H9 (cell line): Measurements from ENCODE around the gene RGP1. TPM values are rescaled to one million over a fixed set of nuclear protein-coding genes. Genes with fewer than 3 reads are reported as not detected.

Experiments
- DNase-seq: peaks from one replicate; pipeline ENCODE4 v3.0.0-alpha.2; 2017
- H2AFZ ChIP-seq: one replicate; pipeline ENCODE4 v1.6.1; 2013; ENCODE audit warnings: mild to moderate bottlenecking, low read length, control low read depth, moderate library complexity
- H2AK5ac ChIP-seq: 2 replicates; pipeline ENCODE4 v1.6.1; 2013; ENCODE audit warnings: low read length, control low read depth, mixed read lengths; ENCODE audit not compliant: insufficient read length
- H2BK120ac ChIP-seq: one replicate; pipeline ENCODE4 v1.6.1; 2013; ENCODE audit warnings: low read depth, mild to moderate bottlenecking, low read length, control low read depth, inconsistent platforms; ENCODE audit not compliant: poor library complexity, severe bottlenecking
- H2BK12ac ChIP-seq: 2 replicates; pipeline ENCODE4 v1.6.1; 2013; ENCODE audit warnings: low read length, control low read depth, mixed read lengths, low read depth; ENCODE audit not compliant: insufficient read length
- H2BK15ac ChIP-seq: 2 replicates; pipeline ENCODE4 v1.6.1; 2013; ENCODE audit warnings: low read depth, low read length, control low read depth
- H2BK20ac ChIP-seq: one replicate; pipeline ENCODE4 v1.6.1; 2013; ENCODE audit warnings: low read depth, mild to moderate bottlenecking, low read length, control low read depth, inconsistent platforms; ENCODE audit not compliant: poor library complexity, severe bottlenecking
- H2BK5ac ChIP-seq: 2 replicates; pipeline ENCODE4 v1.6.1; 2013; ENCODE audit warnings: low read length, control low read depth, mixed read lengths; ENCODE audit not compliant: insufficient read length
- H3K14ac ChIP-seq: 2 replicates; pipeline ENCODE4 v1.6.1; 2013; ENCODE audit warnings: low read length, control low read depth; ENCODE audit not compliant: insufficient read depth
- H3K18ac ChIP-seq: 2 replicates; pipeline ENCODE4 v1.6.1; 2013; ENCODE audit warnings: low read depth, mild to moderate bottlenecking, mixed read lengths, low read length, control low read depth; ENCODE audit not compliant: insufficient read length
- H3K23ac ChIP-seq: 2 replicates; pipeline ENCODE4 v1.6.1; 2013; ENCODE audit warnings: low read length, control low read depth, mixed read lengths, low read depth; ENCODE audit not compliant: insufficient read length
- H3K23me2 ChIP-seq: 2 replicates; pipeline ENCODE4 v1.6.1; 2013; ENCODE audit warnings: low read depth, mild to moderate bottlenecking, mixed read lengths, low read length, control low read depth; ENCODE audit not compliant: insufficient read length, poor library complexity, severe bottlenecking
- H3K27ac ChIP-seq: 2 replicates; pipeline ENCODE4 v1.5.1; 2013; ENCODE audit warnings: low read length, control low read depth, mixed read lengths, low read depth; ENCODE audit not compliant: insufficient read length
- H3K27me3 ChIP-seq: 2 replicates; pipeline ENCODE4 v1.6.1; 2013; ENCODE audit warnings: low read length, control low read depth, inconsistent platforms; ENCODE audit not compliant: insufficient read depth
- H3K4ac ChIP-seq: 2 replicates; pipeline ENCODE4 v1.6.1; 2013; ENCODE audit warnings: low read depth, mild to moderate bottlenecking, control low read depth, inconsistent platforms, low read length, moderate library complexity
- H3K4me1 ChIP-seq: 2 replicates; pipeline ENCODE4 v1.6.1; 2013; ENCODE audit warnings: low read length, control low read depth, inconsistent platforms; ENCODE audit not compliant: insufficient read depth
- H3K4me2 ChIP-seq: 2 replicates; pipeline ENCODE4 v1.6.1; 2013; ENCODE audit warnings: low read length, control low read depth, mixed read lengths; ENCODE audit not compliant: insufficient read length, insufficient read depth
- H3K56ac ChIP-seq: 2 replicates; pipeline ENCODE4 v1.6.1; 2013; ENCODE audit warnings: low read depth, mild to moderate bottlenecking, mixed read lengths, low read length, control low read depth; ENCODE audit not compliant: insufficient read length
- H3K79me1 ChIP-seq: 2 replicates; pipeline ENCODE4 v1.6.1; 2013; ENCODE audit warnings: low read depth, mild to moderate bottlenecking, moderate library complexity, low read length, control low read depth, inconsistent platforms; ENCODE audit not compliant: insufficient read depth, poor library complexity, severe bottlenecking
- H3K79me2 ChIP-seq: 2 replicates; pipeline ENCODE4 v1.6.1; 2013; ENCODE audit warnings: low read length, control low read depth, inconsistent platforms; ENCODE audit not compliant: insufficient read depth
- H3K9ac ChIP-seq: 2 replicates; pipeline ENCODE4 v1.6.1; 2013; ENCODE audit warnings: low read length, control low read depth, mixed read lengths; ENCODE audit not compliant: insufficient read length; ENCODE audit errors: extremely low read depth
- H3K9me3 ChIP-seq: one replicate; pipeline ENCODE4 v1.6.1; 2013; ENCODE audit warnings: low read depth, low read length, inconsistent platforms; ENCODE audit not compliant: control insufficient read depth
- H3T11ph ChIP-seq: one replicate; pipeline ENCODE4 v1.6.1; 2013; ENCODE audit warnings: mild to moderate bottlenecking, low read length, control low read depth, inconsistent platforms
- H4K20me1 ChIP-seq: one replicate; pipeline ENCODE4 v1.6.1; 2013; ENCODE audit not compliant: control insufficient read depth, insufficient read length, insufficient read depth
- H4K5ac ChIP-seq: 2 replicates; pipeline ENCODE4 v1.6.1; 2013; ENCODE audit warnings: low read depth, mild to moderate bottlenecking, mixed read lengths, low read length, control low read depth; ENCODE audit not compliant: insufficient read length
- H4K8ac ChIP-seq: replicated peaks from 2 replicates; pipeline ENCODE4 v1.6.1; 2013; ENCODE audit warnings: low read length, control low read depth, mixed read lengths, low read depth; ENCODE audit not compliant: insufficient read length
- H4K91ac ChIP-seq: 2 replicates; pipeline ENCODE4 v1.6.1; 2013; ENCODE audit warnings: low read depth, mild to moderate bottlenecking, moderate library complexity, mixed read lengths, low read length, control low read depth; ENCODE audit not compliant: insufficient read length
- H3K27ac Mint-ChIP-seq, 3 experiments: 2 replicates in 2 of 3; 3 replicates in 1 of 3; pipeline ENCODE4 v1.8.0; 2020 to 2021; ENCODE audit warnings: mixed read lengths in 3 of 3, mild to moderate bottlenecking in 1 of 3, moderate library complexity in 1 of 3
- H3K27me3 Mint-ChIP-seq: 2 replicates; pipeline ENCODE4 v1.8.0; 2021; ENCODE audit warnings: low read depth, mild to moderate bottlenecking, moderate library complexity, mixed read lengths
- H3K36me3 Mint-ChIP-seq, 3 experiments: 2 replicates in 2 of 3; 3 replicates in 1 of 3; pipeline ENCODE4 v1.8.0; 2020 to 2021; ENCODE audit warnings: low read depth in 3 of 3, mixed read lengths in 3 of 3; ENCODE audit not compliant: insufficient read depth in 1 of 3
- H3K4me1 Mint-ChIP-seq, 2 experiments: 2 replicates each; pipeline ENCODE4 v1.8.0; 2020; ENCODE audit warnings: mixed read lengths in 2 of 2
- H3K4me3 Mint-ChIP-seq, 2 experiments: 2 replicates in 1 of 2; 3 replicates in 1 of 2; pipeline ENCODE4 v1.8.0; 2020 to 2021; ENCODE audit warnings: mild to moderate bottlenecking in 2 of 2, mixed read lengths in 2 of 2, moderate library complexity in 1 of 2
- H3K9me3 Mint-ChIP-seq, 2 experiments: 2 replicates in 1 of 2; 3 replicates in 1 of 2; pipeline ENCODE4 v1.8.0; 2020; ENCODE audit warnings: mild to moderate bottlenecking in 2 of 2, mixed read lengths in 2 of 2, moderate library complexity in 1 of 2
- total RNA-seq: library from RNA; stranded (reverse); gene quantifications from 2 replicates; pipeline ENCODE4 v1.2.1, GENCODE V29; 2021
- TF ChIP-seq, protein P1 (sequence below): fragments of 200-600 bp; sonication (generic); conservative IDR thresholded peaks from 3 replicates; pipeline ENCODE4 v1.8.0; 2021; ENCODE audit warnings: antibody characterized with exemption, mild to moderate bottlenecking

Gene RGP1
- total RNA-seq, 1 experiment from 2014 or later: 25.7 TPM

DNA sequence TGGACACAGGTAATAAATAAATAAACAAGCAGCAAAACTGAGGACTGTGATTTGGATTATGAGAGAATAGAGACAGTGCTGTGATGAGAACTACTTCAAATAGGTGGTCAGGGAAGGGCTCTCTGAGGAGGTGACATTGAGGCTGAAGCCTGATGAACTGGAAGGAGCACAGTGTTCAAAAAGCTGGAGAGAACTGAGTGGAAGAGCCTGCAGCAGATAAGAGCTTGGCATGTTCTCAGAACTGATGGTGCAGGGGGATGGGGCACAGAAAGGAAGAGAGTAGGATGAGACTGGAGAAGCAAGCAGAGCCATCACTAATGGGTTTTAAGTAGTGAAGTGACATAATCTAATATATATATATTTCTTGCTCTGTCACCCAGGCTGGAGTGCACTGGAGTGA, 48.1 kb upstream of the RGP1 start:
- TF ChIP-seq, protein P1, sequence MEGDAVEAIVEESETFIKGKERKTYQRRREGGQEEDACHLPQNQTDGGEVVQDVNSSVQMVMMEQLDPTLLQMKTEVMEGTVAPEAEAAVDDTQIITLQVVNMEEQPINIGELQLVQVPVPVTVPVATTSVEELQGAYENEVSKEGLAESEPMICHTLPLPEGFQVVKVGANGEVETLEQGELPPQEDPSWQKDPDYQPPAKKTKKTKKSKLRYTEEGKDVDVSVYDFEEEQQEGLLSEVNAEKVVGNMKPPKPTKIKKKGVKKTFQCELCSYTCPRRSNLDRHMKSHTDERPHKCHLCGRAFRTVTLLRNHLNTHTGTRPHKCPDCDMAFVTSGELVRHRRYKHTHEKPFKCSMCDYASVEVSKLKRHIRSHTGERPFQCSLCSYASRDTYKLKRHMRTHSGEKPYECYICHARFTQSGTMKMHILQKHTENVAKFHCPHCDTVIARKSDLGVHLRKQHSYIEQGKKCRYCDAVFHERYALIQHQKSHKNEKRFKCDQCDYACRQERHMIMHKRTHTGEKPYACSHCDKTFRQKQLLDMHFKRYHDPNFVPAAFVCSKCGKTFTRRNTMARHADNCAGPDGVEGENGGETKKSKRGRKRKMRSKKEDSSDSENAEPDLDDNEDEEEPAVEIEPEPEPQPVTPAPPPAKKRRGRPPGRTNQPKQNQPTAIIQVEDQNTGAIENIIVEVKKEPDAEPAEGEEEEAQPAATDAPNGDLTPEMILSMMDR: no peak

More for the DNA sequence above, 48.1 kb upstream of the RGP1 start:
- Histone ChIP-seq H3K56ac (no peak overlapping the region), H3K23me2 (no peaks in the 10 kb centered on the region), H3K9ac (no peak overlapping the region), H3K4ac (no peak overlapping the region), H3K27me3 (no peaks in the 10 kb centered on the region), H2BK5ac (no peak overlapping the region), H2BK15ac (no peak overlapping the region), H3K18ac (no peak overlapping the region), H3K14ac (no peak overlapping the region), H2AFZ (no peak overlapping the region), H2BK120ac (no peak overlapping the region), H3K4me1 (no peaks in the 10 kb centered on the region), H2BK12ac (no peak overlapping the region), H3T11ph (no peak overlapping the region), H4K5ac (no peak overlapping the region), H3K9me3 (no peaks in the 10 kb centered on the region), H3K27ac (no peak overlapping the region), H3K79me1 (no peaks in the 10 kb centered on the region), H4K8ac (no peak overlapping the region), H4K20me1 (no peaks in the 10 kb centered on the region), H3K4me2 (no peak overlapping the region), H3K23ac (no peak overlapping the region), H2BK20ac (no peak overlapping the region), H2AK5ac (no peak overlapping the region), H3K79me2 (no peaks in the 10 kb centered on the region), H4K91ac (no peak overlapping the region)
- Mint-ChIP-seq H3K27me3 (no peaks in the 10 kb centered on the region), H3K27ac (no peak overlapping the region), H3K4me1 (no peaks in the 10 kb centered on the region; a peak in 1 of 4 replicates), H3K4me3 (no peak overlapping the region), H3K9me3 (no peaks in the 10 kb centered on the region), H3K36me3 (peaks cover 2 to 30% (median 22%) of the 10 kb centered on the region in 3 experiments)
- DNase-seq: no peak
